HEK293 (cell line): ENCODE measurements around the gene GRIP1.

Source experiments
- CTCF ChIA-PET: fragments of 350-600 bp; formaldehyde crosslinking; extraction: SDS; loops from one replicate; lab custom pipeline; 2021; ENCODE audit warnings: antibody characterized with exemption; lab: Yijun Ruan, JAX
- POLR2A ChIA-PET: fragments of 300-600 bp; formaldehyde crosslinking; extraction: SDS; loops from one replicate; lab custom pipeline; 2020; ENCODE audit warnings: antibody characterized with exemption, inconsistent platforms; lab: Yijun Ruan, JAX
- H3K27ac ChIP-seq: fragments of 200-500 bp; sonication (Bioruptor generic); 2 replicates; pipeline ENCODE4 v1.5.1; 2014; ENCODE audit warnings: low read depth, low read length, control low read depth, inconsistent platforms; ENCODE audit errors: extremely low read depth
- H3K36me3 ChIP-seq, 2 experiments: fragments of 200-500 bp in 1 of 2; sonication (Bioruptor generic) in 1 of 2; 1 replicate in 1 of 2; 2 replicates in 1 of 2; pipeline ENCODE4 v1.5.1; 2014 to 2017; ENCODE audit warnings: inconsistent platforms in 2 of 2, low read length in 2 of 2; ENCODE audit not compliant: control insufficient read depth in 2 of 2, insufficient read depth in 1 of 2
- H3K4me1 ChIP-seq: fragments of 200-500 bp; sonication (Bioruptor generic); 2 replicates; pipeline ENCODE4 v1.5.1; 2014; ENCODE audit warnings: mild to moderate bottlenecking, low read length, inconsistent platforms; ENCODE audit not compliant: control insufficient read depth, insufficient read depth
- H3K4me3 ChIP-seq: 2 replicates; pipeline ENCODE4 v1.5.1; 2011; ENCODE audit warnings: low read depth, mild to moderate bottlenecking, control low read depth, low read length, moderate library complexity
- H3K9me3 ChIP-seq: fragments of 200-500 bp; sonication (Bioruptor generic); 2 replicates; pipeline ENCODE4 v1.5.1; 2014; ENCODE audit warnings: low read depth, low read length, inconsistent platforms; ENCODE audit not compliant: control insufficient read depth, insufficient read depth
- BCL6B ChIP-seq: fragments of 450-650 bp; formaldehyde crosslinking; IDR thresholded peaks from 2 replicates; pipeline ENCODE4 v1.5.1; 2017; ENCODE audit warnings: missing biosample characterization, missing genetic modification characterization
- GFI1B ChIP-seq: fragments of 450-650 bp; formaldehyde crosslinking; IDR thresholded peaks from 2 replicates; pipeline ENCODE4 v1.5.1; 2016; ENCODE audit warnings: missing biosample characterization, missing genetic modification characterization
- GLI4 ChIP-seq: fragments of 450-650 bp; formaldehyde crosslinking; IDR thresholded peaks from 2 replicates; pipeline ENCODE4 v1.5.1; 2016; ENCODE audit warnings: missing biosample characterization, missing genetic modification characterization
- MEIS1 ChIP-seq: sonication (generic); formaldehyde crosslinking; IDR thresholded peaks from 2 replicates; pipeline ENCODE4 v1.8.1; 2022; ENCODE audit warnings: missing genetic modification reagents, mild to moderate bottlenecking, borderline replicate concordance
- PRDM4 ChIP-seq: fragments of 450-650 bp; formaldehyde crosslinking; IDR thresholded peaks from 2 replicates; pipeline ENCODE4 v1.5.1; 2017; ENCODE audit warnings: missing biosample characterization, missing genetic modification characterization
- SCRT1 ChIP-seq: fragments of 450-650 bp; formaldehyde crosslinking; IDR thresholded peaks from 2 replicates; pipeline ENCODE4 v1.5.1; 2016; ENCODE audit warnings: missing biosample characterization, missing genetic modification characterization, borderline replicate concordance
- SP7 ChIP-seq: fragments of 450-650 bp; formaldehyde crosslinking; IDR thresholded peaks from 2 replicates; pipeline ENCODE4 v1.5.1; 2016; ENCODE audit warnings: missing biosample characterization, missing genetic modification characterization
- ZBTB48 ChIP-seq: fragments of 450-650 bp; formaldehyde crosslinking; IDR thresholded peaks from 2 replicates; pipeline ENCODE4 v1.5.1; 2016; ENCODE audit warnings: missing biosample characterization, missing genetic modification characterization
- ZBTB49 ChIP-seq: fragments of 450-650 bp; formaldehyde crosslinking; IDR thresholded peaks from 2 replicates; pipeline ENCODE4 v1.5.1; 2016; ENCODE audit warnings: missing biosample characterization, missing genetic modification characterization, low read depth
- ZBTB7A ChIP-seq: fragments of 450-650 bp; formaldehyde crosslinking; IDR thresholded peaks from 2 replicates; pipeline ENCODE4 v1.5.1; 2016; ENCODE audit warnings: low read depth, missing biosample characterization, missing genetic modification characterization
- ZFP3 ChIP-seq: fragments of 450-650 bp; formaldehyde crosslinking; IDR thresholded peaks from 2 replicates; pipeline ENCODE4 v1.5.1; 2016; ENCODE audit warnings: low read depth, missing biosample characterization, missing genetic modification characterization
- ZNF121 ChIP-seq: fragments of 450-650 bp; formaldehyde crosslinking; IDR thresholded peaks from 2 replicates; pipeline ENCODE4 v1.5.1; 2016; ENCODE audit warnings: missing biosample characterization, missing genetic modification characterization
- ZNF138 ChIP-seq: fragments of 450-650 bp; formaldehyde crosslinking; IDR thresholded peaks from 2 replicates; pipeline ENCODE4 v1.5.1; 2016; ENCODE audit warnings: missing biosample characterization, missing genetic modification characterization, borderline replicate concordance
- ZNF214 ChIP-seq: fragments of 450-650 bp; formaldehyde crosslinking; IDR thresholded peaks from 2 replicates; pipeline ENCODE4 v1.5.1; 2017; ENCODE audit warnings: missing biosample characterization, mild to moderate bottlenecking, missing genetic modification characterization, borderline replicate concordance
- ZNF248 ChIP-seq: fragments of 450-650 bp; formaldehyde crosslinking; IDR thresholded peaks from 2 replicates; pipeline ENCODE4 v1.5.1; 2017; ENCODE audit warnings: missing biosample characterization, missing genetic modification characterization
- ZNF398 ChIP-seq: fragments of 450-650 bp; formaldehyde crosslinking; IDR thresholded peaks from 2 replicates; pipeline ENCODE4 v1.5.1; 2017; ENCODE audit warnings: missing biosample characterization, missing genetic modification characterization
- ZNF513 ChIP-seq: fragments of 450-650 bp; IDR thresholded peaks from 2 replicates; pipeline ENCODE4 v1.5.1; 2018; ENCODE audit warnings: missing biosample characterization, missing genetic modification characterization
- ZNF529 ChIP-seq: fragments of 450-650 bp; formaldehyde crosslinking; IDR thresholded peaks from 2 replicates; pipeline ENCODE4 v1.5.1; 2017; ENCODE audit warnings: missing genetic modification characterization, missing biosample characterization; ENCODE audit not compliant: insufficient replicate concordance
- ZNF560 ChIP-seq: fragments of 450-650 bp; formaldehyde crosslinking; IDR thresholded peaks from 2 replicates; pipeline ENCODE4 v1.5.1; 2017; ENCODE audit warnings: missing biosample characterization, missing genetic modification characterization, borderline replicate concordance
- ZNF561 ChIP-seq: fragments of 450-650 bp; IDR thresholded peaks from 2 replicates; pipeline ENCODE4 v1.5.1; 2018; ENCODE audit warnings: missing biosample characterization, missing genetic modification characterization, borderline replicate concordance
- ZNF610 ChIP-seq: fragments of 450-650 bp; formaldehyde crosslinking; IDR thresholded peaks from 2 replicates; pipeline ENCODE4 v1.5.1; 2016; ENCODE audit warnings: missing biosample characterization, missing genetic modification characterization, borderline replicate concordance
- ZNF621 ChIP-seq: fragments of 450-650 bp; formaldehyde crosslinking; IDR thresholded peaks from 2 replicates; pipeline ENCODE4 v1.5.1; 2017; ENCODE audit warnings: missing biosample characterization, missing genetic modification characterization
- ZNF670 ChIP-seq: fragments of 450-650 bp; formaldehyde crosslinking; IDR thresholded peaks from 2 replicates; pipeline ENCODE4 v1.5.1; 2016; ENCODE audit warnings: missing biosample characterization, missing genetic modification characterization, low read depth
- ZNF792 ChIP-seq: fragments of 450-650 bp; formaldehyde crosslinking; IDR thresholded peaks from 2 replicates; pipeline ENCODE4 v1.5.1; 2016; ENCODE audit warnings: missing biosample characterization, missing genetic modification characterization
- ZNF830 ChIP-seq: fragments of 450-650 bp; IDR thresholded peaks from 2 replicates; pipeline ENCODE4 v1.5.0; 2018; ENCODE audit warnings: missing biosample characterization, missing genetic modification characterization, low read depth, mild to moderate bottlenecking, moderate library complexity
- ZSCAN4 ChIP-seq: fragments of 450-650 bp; formaldehyde crosslinking; IDR thresholded peaks from 2 replicates; pipeline ENCODE4 v1.5.1; 2017; ENCODE audit warnings: missing biosample characterization, missing genetic modification characterization

The GRIP1 gene

GRCh38 chr12:66661357-66661756 lies 17.5 kb downstream of the GRIP1 start:
- H3K36me3 ChIP-seq, result no peaks in the 10 kb centered on the region
- CTCF ChIA-PET, result no interaction called here
- H3K9me3 ChIP-seq, result no peaks in the 10 kb centered on the region
- POLR2A ChIA-PET, result no interaction called here
- peaks cover 2% of the 10 kb centered on the region; the same call in 1 of the 2 replicates for H3K4me1 ChIP-seq
- H3K4me3 ChIP-seq, result no peak overlapping the region
- TF ChIP-seq ZBTB48 (tag by site-specific recombination), result no peak
- TF ChIP-seq ZBTB7A (tag by site-specific recombination), result no peak
- no peak for TF ChIP-seq ZNF121
- no peak for TF ChIP-seq ZNF830 (tag by site-specific recombination)
- no peak for TF ChIP-seq BCL6B
- TF ChIP-seq ZNF792, result no peak
- no peak for TF ChIP-seq SCRT1 (tag by site-specific recombination)
- TF ChIP-seq GLI4 (tag by site-specific recombination), result no peak
- TF ChIP-seq ZNF214 (tag by site-specific recombination), result no peak
- no peak for TF ChIP-seq GFI1B
- no peak overlapping the region for H3K27ac ChIP-seq

GRCh38 chr12:66653796-66654195 lies 25.1 kb downstream of the GRIP1 start:
- Histone ChIP-seq H3K4me1 (no peaks in the 10 kb centered on the region), H3K36me3 (no peaks in the 10 kb centered on the region), H3K4me3 (no peak overlapping the region), H3K9me3 (no peaks in the 10 kb centered on the region), H3K27ac (no peak overlapping the region)
- CTCF ChIA-PET, result no interaction called here
- POLR2A ChIA-PET, result no interaction called here
- TF ChIP-seq ZNF513 (tag by site-specific recombination), result no peak
- TF ChIP-seq ZFP3 (tag by site-specific recombination), result no peak
- TF ChIP-seq ZSCAN4, result no peak
- TF ChIP-seq ZNF248, result no peak
- no peak for TF ChIP-seq ZNF560 (tag by site-specific recombination)
- TF ChIP-seq ZNF670, result no peak
- TF ChIP-seq ZNF529 (tag by site-specific recombination), result no peak
- no peak for TF ChIP-seq ZNF610 (tag by site-specific recombination)
- no peak for TF ChIP-seq ZNF138
- TF ChIP-seq ZBTB49 (tag by site-specific recombination), result no peak
- TF ChIP-seq PRDM4 (tag by site-specific recombination), result no peak
- TF ChIP-seq ZNF621 (tag by site-specific recombination), result no peak
- TF ChIP-seq ZNF561 (tag by site-specific recombination), result no peak
- TF ChIP-seq MEIS1 (CRISPR knock-in tag), result no peak
- TF ChIP-seq ZNF398 (tag by site-specific recombination), result no peak
- no peak for TF ChIP-seq SP7
